Hepatocyte (in vitro differentiated cells): ENCODE measurements around the gene CYP27A1.

Source experiments
- CTCF ChIP-seq: fragments of 200-600 bp; sonication (generic); IDR thresholded peaks from 2 replicates; pipeline ENCODE4 v1.5.1; 2016; ENCODE audit warnings: antibody characterized with exemption, mild to moderate bottlenecking; ENCODE audit not compliant: poor library complexity
- EZH2 ChIP-seq: fragments of 200-600 bp; sonication (generic); IDR thresholded peaks from 2 replicates; pipeline ENCODE4 v1.6.1; 2016; ENCODE audit warnings: antibody characterized with exemption, mild to moderate bottlenecking, borderline replicate concordance
- EZH2phosphoT487 ChIP-seq: fragments of 200-600 bp; sonication (generic); IDR thresholded peaks from one replicate; pipeline ENCODE4 v1.6.1; 2018; ENCODE audit warnings: antibody characterized with exemption, mild to moderate bottlenecking, low read depth, moderate library complexity; ENCODE audit not compliant: unreplicated experiment, severe bottlenecking

DNA sequence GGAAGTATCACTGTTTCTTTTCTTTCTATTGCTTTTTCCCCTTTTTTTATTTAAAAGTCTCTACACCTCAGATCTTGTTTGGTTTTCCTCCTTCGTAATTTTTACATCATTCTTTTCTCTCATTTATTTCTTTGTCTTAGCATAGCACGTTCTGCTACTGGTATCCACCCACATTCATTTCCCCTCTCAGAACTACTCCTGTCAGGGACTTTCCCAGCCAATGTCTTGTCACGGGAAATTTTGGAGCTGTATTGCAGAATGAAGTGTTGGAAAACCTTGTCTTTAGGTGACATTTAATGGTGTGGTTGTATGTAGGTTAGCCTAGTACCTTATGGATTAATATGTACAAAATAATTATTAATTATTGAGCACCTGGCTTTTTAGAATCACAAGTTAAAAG lies 37.3 kb upstream of the CYP27A1 start:
- TF ChIP-seq EZH2 (no peak), CTCF (no peak), EZH2phosphoT487 (no peak)
